Vagina (tissue), 2 donors: ENCODE results near the gene VSTM2B.

ENCODE experiments used
- POLR2A ChIP-seq, 2 donors: fragments of 450-650 bp; IDR thresholded peaks; one replicate each; pipeline ENCODE4 v1.6.1; 2017; ENCODE audit warnings: antibody characterized with exemption in 2 of 2, mild to moderate bottlenecking in 2 of 2, moderate library complexity in 2 of 2
- TF ChIP-seq, protein P1 (sequence below), 3 experiments: fragments of 450-650 bp in 2 of 3; fragments of 200-600 bp in 1 of 3; sonication (generic) in 1 of 3; IDR thresholded peaks; one replicate each; pipeline ENCODE4 v1.5.1; 2017 to 2019; ENCODE audit warnings: antibody characterized with exemption in 3 of 3, mild to moderate bottlenecking in 2 of 3, moderate library complexity in 2 of 3

DNA sequence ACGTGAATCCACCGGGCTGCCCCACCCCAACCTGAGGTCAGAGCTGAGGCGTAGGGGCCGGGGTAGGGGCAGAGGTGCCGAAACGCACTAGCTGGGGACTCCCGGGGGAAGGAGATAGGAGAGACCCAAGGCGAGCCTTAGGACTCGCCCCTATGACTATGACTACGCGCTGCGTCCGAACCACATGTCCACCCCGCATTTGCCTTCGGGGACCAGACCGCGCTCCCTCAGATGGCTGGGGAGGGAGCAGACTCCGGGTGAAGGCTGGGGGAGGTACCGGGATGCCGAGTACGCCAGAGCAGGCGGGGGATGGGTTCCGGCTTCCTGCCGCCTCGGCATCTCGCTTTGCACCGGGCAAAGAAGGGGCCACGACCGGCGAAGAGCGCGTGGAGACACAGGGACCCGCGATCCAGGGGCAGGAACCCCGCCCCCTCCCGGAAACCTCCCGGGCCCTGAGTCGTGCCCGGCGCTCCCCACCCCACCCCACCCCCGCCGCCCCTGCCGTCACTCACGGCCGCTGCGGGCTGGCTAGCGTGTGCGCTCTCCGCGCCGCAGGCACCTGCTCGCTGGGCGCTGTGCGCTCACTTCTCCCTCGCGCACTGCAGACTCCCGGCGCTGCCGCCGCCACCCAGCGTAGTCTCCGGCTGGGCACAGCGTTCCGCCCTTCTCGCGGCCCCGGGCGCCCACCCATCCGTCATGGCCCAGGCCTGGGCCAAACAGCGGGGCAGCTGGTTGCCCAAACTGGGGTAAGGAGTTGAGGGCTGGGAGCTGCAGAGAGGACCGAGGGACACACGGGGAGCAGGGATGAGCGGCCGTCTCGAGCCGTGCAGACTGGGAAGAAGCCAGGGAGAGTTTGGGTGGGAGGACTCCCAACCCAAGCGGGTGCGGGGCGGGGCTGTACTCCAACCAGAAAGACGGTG is 622 bp upstream of the VSTM2B start:
- TF ChIP-seq, protein P1, sequence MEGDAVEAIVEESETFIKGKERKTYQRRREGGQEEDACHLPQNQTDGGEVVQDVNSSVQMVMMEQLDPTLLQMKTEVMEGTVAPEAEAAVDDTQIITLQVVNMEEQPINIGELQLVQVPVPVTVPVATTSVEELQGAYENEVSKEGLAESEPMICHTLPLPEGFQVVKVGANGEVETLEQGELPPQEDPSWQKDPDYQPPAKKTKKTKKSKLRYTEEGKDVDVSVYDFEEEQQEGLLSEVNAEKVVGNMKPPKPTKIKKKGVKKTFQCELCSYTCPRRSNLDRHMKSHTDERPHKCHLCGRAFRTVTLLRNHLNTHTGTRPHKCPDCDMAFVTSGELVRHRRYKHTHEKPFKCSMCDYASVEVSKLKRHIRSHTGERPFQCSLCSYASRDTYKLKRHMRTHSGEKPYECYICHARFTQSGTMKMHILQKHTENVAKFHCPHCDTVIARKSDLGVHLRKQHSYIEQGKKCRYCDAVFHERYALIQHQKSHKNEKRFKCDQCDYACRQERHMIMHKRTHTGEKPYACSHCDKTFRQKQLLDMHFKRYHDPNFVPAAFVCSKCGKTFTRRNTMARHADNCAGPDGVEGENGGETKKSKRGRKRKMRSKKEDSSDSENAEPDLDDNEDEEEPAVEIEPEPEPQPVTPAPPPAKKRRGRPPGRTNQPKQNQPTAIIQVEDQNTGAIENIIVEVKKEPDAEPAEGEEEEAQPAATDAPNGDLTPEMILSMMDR (IDR thresholded peaks at IDR 0.05) = no peak
- TF ChIP-seq POLR2A (IDR thresholded peaks at IDR 0.05) = no peak
